ENCODE data around the gene ZFPM1. TPM values are rescaled to one million over a fixed set of nuclear protein-coding genes. Genes with fewer than 3 reads are reported as not detected.

The ZFPM1 gene
- total RNA-seq, 2 experiments from 2014 or later, result 2.1 to 14.2 TPM

DNA sequence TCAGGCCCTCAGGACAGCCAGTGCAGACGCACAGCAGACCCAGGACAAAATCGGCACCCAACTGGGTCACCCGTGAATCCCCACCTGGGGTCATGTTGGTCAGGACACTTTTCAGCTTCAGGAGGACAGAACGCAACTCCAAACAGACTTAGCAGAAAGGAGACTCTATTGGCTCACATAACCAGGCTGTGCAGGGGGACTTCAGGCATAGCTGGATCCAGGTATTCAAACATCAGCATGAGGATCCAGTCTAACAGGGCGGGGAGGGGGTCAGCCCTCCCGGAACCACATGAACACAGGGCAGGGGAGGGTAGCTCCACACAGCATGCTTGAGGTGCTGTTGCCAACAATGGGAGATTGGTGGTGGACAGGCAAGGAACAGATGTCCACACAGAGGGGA is 48.3 kb upstream of the ZFPM1 start:
- Histone ChIP-seq H3K4me1 (ENCODE audit: insufficient read depth, low read length, poor library complexity, severe bottlenecking) (no peaks in the 10 kb centered on the region), H3K79me2 (ENCODE audit: insufficient read depth, low read depth, low read length) (no peaks in the 10 kb centered on the region), H3K4me3 (ENCODE audit: low read depth, low read length, poor library complexity, severe bottlenecking) (no peak overlapping the region), H4K20me1 (ENCODE audit: insufficient read depth, low read length) (no peaks in the 10 kb centered on the region), H2AFZ (ENCODE audit: low read length) (no peak overlapping the region), H3K9me2 (ENCODE audit: insufficient read depth, low read length) (no peaks in the 10 kb centered on the region), H3K4me2 (ENCODE audit: low read length) (no peak overlapping the region), H3K36me3 (ENCODE audit: insufficient read depth, low read length) (no peaks in the 10 kb centered on the region), H3K9me3 (ENCODE audit: low read length) (no peaks in the 10 kb centered on the region), H3K27ac (ENCODE audit: low read depth, low read length, poor library complexity, severe bottlenecking) (no peak overlapping the region)
- POLR2A ChIA-PET, result no interaction called here
- DNase-seq (ENCODE audit: low spot score), result no peak
- BruUV-seq (replicated peaks), result no TSS peak
- TF ChIP-seq, protein P1, sequence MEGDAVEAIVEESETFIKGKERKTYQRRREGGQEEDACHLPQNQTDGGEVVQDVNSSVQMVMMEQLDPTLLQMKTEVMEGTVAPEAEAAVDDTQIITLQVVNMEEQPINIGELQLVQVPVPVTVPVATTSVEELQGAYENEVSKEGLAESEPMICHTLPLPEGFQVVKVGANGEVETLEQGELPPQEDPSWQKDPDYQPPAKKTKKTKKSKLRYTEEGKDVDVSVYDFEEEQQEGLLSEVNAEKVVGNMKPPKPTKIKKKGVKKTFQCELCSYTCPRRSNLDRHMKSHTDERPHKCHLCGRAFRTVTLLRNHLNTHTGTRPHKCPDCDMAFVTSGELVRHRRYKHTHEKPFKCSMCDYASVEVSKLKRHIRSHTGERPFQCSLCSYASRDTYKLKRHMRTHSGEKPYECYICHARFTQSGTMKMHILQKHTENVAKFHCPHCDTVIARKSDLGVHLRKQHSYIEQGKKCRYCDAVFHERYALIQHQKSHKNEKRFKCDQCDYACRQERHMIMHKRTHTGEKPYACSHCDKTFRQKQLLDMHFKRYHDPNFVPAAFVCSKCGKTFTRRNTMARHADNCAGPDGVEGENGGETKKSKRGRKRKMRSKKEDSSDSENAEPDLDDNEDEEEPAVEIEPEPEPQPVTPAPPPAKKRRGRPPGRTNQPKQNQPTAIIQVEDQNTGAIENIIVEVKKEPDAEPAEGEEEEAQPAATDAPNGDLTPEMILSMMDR (conservative IDR thresholded peaks at IDR 0.05; ENCODE audit: low read length), result no peak
- TF ChIP-seq EZH2phosphoT487 (IDR thresholded peaks at IDR 0.05; ENCODE audit: borderline replicate concordance, low read depth, low read length), result no peak
- intact Hi-C loops (cut with micrococcal nuclease; ENCODE audit: unreplicated experiment), result no loop called here
- CTCF ChIA-PET (ENCODE audit: unreplicated experiment), result no interaction called here

DNA sequence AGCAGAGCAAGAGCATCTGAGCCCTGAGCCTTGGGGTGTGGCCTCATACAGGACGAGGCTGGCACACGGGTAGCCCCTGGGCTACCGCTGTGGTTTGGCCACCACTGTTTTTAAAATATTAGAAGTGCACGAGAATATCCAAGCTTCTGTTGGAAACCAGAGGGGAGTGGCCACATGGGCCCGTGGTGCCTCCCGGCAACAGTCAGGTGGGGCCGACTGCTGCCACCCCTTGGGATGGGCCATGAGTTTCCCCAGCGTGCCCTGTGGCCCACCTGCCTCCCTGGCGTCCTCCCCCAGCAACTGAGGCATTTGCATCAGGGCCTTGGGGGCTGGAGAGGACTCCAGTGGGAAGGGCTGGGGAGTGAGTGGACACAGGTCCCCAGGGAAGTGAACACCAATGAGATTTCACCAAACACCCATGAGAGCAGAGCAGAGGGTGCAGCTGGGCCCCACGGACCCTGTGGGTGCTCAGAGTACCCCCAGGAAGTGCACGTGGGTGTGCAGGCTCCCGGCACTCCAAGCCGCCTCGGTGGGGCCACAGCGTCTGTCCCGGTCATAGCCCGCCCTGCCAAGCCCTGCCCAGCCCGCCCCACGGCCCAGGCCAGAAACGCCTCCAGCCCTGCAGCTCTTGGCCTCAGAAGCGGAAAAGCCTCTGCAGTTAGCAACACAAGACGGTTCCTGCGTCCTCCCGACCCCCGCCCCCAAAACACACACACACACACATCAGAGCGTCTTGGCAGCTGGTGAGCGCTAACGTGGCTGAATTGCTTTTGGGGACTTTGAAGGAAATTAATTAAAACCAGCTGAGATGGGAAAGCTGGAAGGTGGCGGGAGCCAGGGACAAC is 47.6 kb upstream of the ZFPM1 start:
- Histone ChIP-seq H3K4me1 (ENCODE audit: insufficient read depth, low read length, poor library complexity, severe bottlenecking) (no peaks in the 10 kb centered on the region), H3K4me2 (ENCODE audit: low read length) (no peak overlapping the region), H3K4me3 (ENCODE audit: low read depth, low read length, poor library complexity, severe bottlenecking) (no peak overlapping the region), H3K27ac (ENCODE audit: low read depth, low read length, poor library complexity, severe bottlenecking) (no peak overlapping the region), H2AFZ (ENCODE audit: low read length) (no peak overlapping the region), H3K9me3 (ENCODE audit: low read length) (no peaks in the 10 kb centered on the region), H3K36me3 (ENCODE audit: insufficient read depth, low read length) (no peaks in the 10 kb centered on the region), H3K79me2 (ENCODE audit: insufficient read depth, low read depth, low read length) (no peaks in the 10 kb centered on the region), H3K9me2 (ENCODE audit: insufficient read depth, low read length) (no peaks in the 10 kb centered on the region), H4K20me1 (ENCODE audit: insufficient read depth, low read length) (no peaks in the 10 kb centered on the region)
- no peak for TF ChIP-seq EZH2phosphoT487 (IDR thresholded peaks at IDR 0.05; ENCODE audit: borderline replicate concordance, low read depth, low read length)
- TF ChIP-seq, protein P1 (conservative IDR thresholded peaks at IDR 0.05; ENCODE audit: low read length), result no peak
- ChIA-PET POLR2A (no interaction called here), CTCF (ENCODE audit: unreplicated experiment) (no interaction called here)
- intact Hi-C loops (cut with micrococcal nuclease; ENCODE audit: unreplicated experiment), result no loop called here
- no peak for DNase-seq (ENCODE audit: low spot score)
- no TSS peak for BruUV-seq (replicated peaks)

All from OCI-LY7 (cell line).